Left ventricle myocardium inferior (tissue), 1 donor: ENCODE results near the gene DENND1C. TPM values are rescaled to one million over a fixed set of nuclear protein-coding genes. Genes with fewer than 3 reads are reported as not detected.

Source experiments
- DNase-seq: peaks from one replicate; pipeline ENCODE4 v3.0.0-alpha.2; 2020
- H3K27ac ChIP-seq: fragments of 200-600 bp; replicated peaks from 2 replicates; pipeline ENCODE4 v1.8.0; 2021
- H3K27me3 ChIP-seq: fragments of 200-600 bp; 2 replicates; pipeline ENCODE4 v1.8.0; 2021; ENCODE audit warnings: low read depth
- H3K36me3 ChIP-seq: fragments of 200-600 bp; 2 replicates; pipeline ENCODE4 v1.8.0; 2021
- H3K4me1 ChIP-seq: fragments of 200-600 bp; 2 replicates; pipeline ENCODE4 v1.8.0; 2021
- H3K4me3 ChIP-seq: fragments of 200-600 bp; 2 replicates; pipeline ENCODE4 v1.8.0; 2021; ENCODE audit warnings: mild to moderate bottlenecking, moderate library complexity
- H3K9me3 ChIP-seq: fragments of 200-600 bp; replicated peaks from 2 replicates; pipeline ENCODE4 v1.8.0; 2021
- intact Hi-C: fragments of 100-400 bp; cut with micrococcal nuclease; formaldehyde crosslinking; loops from one replicate; pipeline ENCODE4 v1.11.0; 2022
- total RNA-seq: library from RNA; stranded (reverse); fragmentation: NEBNext Ultra II Directional; extraction: Animal tissue kit (Norgen Biotek cat#: 25700); gene quantifications from one replicate; pipeline ENCODE4 v1.2.1, GENCODE V29; 2021
- TF ChIP-seq, protein P1 (sequence below): fragments of 200-600 bp; IDR thresholded peaks from 2 replicates; pipeline ENCODE4 v1.8.0; 2021; ENCODE audit warnings: antibody characterized with exemption, mild to moderate bottlenecking, borderline replicate concordance
- donor health status: DM: no; HTN: yes; CAD: no; lungs with severe emphysema.

DENND1C gene
- total RNA-seq, 1 donor from 2014 or later, result 1.2 TPM

DNA sequence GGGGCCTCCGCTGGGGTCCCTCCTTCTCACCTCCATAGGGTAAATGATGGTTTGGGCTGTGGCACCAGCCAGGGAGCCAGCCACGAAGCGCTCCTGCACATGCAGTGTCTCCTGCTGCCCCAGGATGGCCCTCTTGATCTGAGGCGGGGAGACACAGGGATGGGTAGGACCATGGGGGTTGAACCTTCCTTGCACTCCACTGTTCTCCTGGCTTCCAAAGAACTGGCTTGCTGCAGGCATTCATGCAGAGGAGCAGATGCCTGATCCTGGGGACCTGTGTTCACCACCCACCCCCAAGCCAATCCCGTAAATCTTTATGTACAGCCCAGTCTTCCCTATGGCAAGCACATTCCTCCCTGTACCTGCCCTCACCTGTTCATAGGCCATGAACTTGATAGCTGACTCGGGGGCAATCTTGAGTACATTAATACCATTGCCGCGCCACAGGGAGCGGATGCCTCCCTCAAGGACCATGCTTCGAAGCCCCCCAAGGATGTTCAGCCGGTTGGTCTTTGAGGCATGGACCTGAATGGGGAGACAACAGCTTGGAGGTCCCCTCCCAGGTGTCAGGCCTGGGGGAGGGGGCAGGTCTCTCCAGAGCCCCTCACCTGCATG is 27.5 kb downstream of the DENND1C start:
- Histone ChIP-seq H3K4me1 (peaks cover 13% of the 10 kb centered on the region), H3K9me3 (peaks cover 21% of the 10 kb centered on the region), H3K36me3 (peaks cover 54% of the 10 kb centered on the region), H3K27me3 (no peaks in the 10 kb centered on the region), H3K27ac (no peak overlapping the region), H3K4me3 (no peak overlapping the region)
- DNase-seq, result no peak
- intact Hi-C loops, result no loop called here
- TF ChIP-seq, protein P1, sequence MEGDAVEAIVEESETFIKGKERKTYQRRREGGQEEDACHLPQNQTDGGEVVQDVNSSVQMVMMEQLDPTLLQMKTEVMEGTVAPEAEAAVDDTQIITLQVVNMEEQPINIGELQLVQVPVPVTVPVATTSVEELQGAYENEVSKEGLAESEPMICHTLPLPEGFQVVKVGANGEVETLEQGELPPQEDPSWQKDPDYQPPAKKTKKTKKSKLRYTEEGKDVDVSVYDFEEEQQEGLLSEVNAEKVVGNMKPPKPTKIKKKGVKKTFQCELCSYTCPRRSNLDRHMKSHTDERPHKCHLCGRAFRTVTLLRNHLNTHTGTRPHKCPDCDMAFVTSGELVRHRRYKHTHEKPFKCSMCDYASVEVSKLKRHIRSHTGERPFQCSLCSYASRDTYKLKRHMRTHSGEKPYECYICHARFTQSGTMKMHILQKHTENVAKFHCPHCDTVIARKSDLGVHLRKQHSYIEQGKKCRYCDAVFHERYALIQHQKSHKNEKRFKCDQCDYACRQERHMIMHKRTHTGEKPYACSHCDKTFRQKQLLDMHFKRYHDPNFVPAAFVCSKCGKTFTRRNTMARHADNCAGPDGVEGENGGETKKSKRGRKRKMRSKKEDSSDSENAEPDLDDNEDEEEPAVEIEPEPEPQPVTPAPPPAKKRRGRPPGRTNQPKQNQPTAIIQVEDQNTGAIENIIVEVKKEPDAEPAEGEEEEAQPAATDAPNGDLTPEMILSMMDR, result no peak

DNA sequence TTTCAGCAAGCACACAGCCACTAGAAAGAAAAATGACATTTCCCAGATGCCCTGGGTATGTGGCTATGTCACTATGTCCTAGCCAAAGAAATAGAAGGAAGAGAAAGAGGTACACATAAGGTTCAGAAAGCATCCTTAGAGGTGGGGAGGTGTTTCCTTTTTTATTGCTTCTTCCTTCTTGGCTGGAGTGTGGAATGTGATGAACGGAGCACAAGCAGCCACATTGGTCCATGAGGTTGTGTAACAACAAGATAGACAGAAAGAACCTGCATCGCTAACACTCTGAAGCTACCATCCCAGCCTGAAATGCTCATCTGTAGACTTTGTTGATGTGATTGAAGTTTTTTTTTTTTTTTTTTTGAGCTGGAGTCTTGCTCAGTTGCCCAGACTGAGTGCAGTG is 28.7 kb downstream of the DENND1C start:
- intact Hi-C loops, result no loop called here
- Histone ChIP-seq H3K9me3 (peaks cover 21% of the 10 kb centered on the region), H3K27me3 (no peaks in the 10 kb centered on the region), H3K4me1 (peaks cover 1% of the 10 kb centered on the region), H3K36me3 (peaks cover 54% of the 10 kb centered on the region), H3K27ac (no peak overlapping the region), H3K4me3 (no peak overlapping the region)
- DNase-seq, result no peak
- TF ChIP-seq, protein P1, result no peak

DNA sequence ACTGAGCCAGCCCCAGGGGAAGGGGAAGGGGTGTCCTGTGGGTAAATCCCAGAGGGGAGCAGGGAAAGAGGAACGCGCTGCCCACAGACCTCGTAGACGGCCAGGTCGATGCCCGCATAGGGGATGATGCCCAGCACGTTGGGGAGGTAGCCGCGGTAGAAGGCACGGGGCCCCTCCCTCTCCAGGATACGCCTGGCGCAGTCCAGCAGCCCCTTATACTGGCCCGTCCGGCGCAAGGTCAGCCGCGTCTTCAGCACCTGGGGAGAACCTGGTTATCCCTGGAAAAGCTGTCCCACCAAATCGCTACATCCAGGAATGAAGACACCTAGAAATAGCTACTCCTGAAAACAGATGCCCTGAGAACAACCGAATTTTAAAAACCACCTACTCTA is 29.4 kb downstream of the DENND1C start:
- TF ChIP-seq, protein P1, result no peak
- Histone ChIP-seq H3K4me3 (no peak overlapping the region), H3K27ac (no peak overlapping the region), H3K4me1 (no peaks in the 10 kb centered on the region), H3K36me3 (peaks cover 57% of the 10 kb centered on the region), H3K27me3 (no peaks in the 10 kb centered on the region), H3K9me3 (peaks cover 21% of the 10 kb centered on the region)
- intact Hi-C loops, result no loop called here
- no peak for DNase-seq

DNA sequence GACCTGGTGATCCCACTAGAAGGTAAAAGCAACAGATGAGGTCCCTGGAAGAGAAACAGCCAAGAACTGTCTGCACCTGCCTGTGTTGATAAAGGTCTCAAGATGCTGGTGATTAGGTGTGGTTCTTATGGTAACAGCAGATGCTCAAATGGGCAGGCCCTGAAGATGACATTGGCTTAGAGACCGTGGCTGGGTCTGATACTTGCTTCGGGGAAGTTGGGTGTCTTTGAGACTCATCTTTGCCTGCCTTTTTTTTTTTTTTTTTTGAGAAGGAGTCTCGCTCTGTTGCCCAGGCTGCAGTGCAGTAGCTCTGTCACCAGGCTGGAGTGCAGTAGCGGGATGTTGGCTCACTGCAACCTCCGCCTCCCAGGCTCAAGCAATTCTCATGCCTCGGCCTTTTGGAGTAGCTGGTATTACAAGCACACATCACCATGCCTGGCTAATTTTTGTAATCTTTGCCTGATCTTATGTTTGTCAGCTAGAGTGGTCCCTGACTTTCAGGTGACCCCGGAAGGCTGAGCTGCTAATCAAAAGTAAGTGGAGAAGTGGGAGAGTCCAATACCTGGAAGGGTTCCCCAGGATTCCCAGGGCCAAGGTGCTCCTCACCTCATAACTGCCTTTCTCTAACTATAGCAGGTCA is 29.9 kb downstream of the DENND1C start:
- H3K36me3 ChIP-seq, result peaks cover 60% of the 10 kb centered on the region
- DNase-seq, result no peak
- H3K27me3 ChIP-seq, result no peaks in the 10 kb centered on the region
- H3K4me1 ChIP-seq, result no peaks in the 10 kb centered on the region
- TF ChIP-seq, protein P1, result no peak
- H3K27ac ChIP-seq, result no peak overlapping the region
- no peak overlapping the region for H3K4me3 ChIP-seq
- intact Hi-C loops, result no loop called here
- H3K9me3 ChIP-seq, result peaks cover 23% of the 10 kb centered on the region

DNA sequence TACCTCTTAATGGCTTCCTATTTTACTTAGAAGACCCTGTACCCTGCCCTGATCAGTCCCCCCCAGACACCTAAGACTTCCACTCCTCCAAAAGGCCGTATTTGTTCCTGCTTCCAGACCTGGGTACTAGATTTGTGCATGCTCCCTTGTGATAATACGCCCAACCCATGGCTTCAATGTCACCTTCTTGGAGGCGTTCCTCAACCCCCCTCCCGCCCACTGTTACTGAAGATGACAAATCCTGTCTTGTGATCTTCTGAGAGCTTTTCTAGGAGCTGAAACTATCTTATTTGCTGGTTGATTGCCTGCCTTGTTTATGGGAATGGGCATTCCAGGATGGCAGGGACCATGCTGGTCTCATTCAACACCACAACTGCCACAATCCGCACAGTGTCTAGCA is 31.4 kb downstream of the DENND1C start:
- intact Hi-C loops, result no loop called here
- H3K36me3 ChIP-seq, result peaks cover 61% of the 10 kb centered on the region

More for the DNA sequence above, 31.4 kb downstream of the DENND1C start:
- no peak for DNase-seq
- H3K4me3 ChIP-seq, result no peak overlapping the region
- no peak overlapping the region for H3K27ac ChIP-seq
- peaks cover 38% of the 10 kb centered on the region for H3K9me3 ChIP-seq
- H3K4me1 ChIP-seq, result no peaks in the 10 kb centered on the region
- no peaks in the 10 kb centered on the region for H3K27me3 ChIP-seq
- TF ChIP-seq, protein P1, result no peak
